ENCODE data around the gene ZSCAN23. TPM values are rescaled to one million over a fixed set of nuclear protein-coding genes. Genes with fewer than 3 reads are reported as not detected.

Gene ZSCAN23
- total and polyA plus RNA-seq, 7 donors: 0.08 to 0.75 (median 0.26) TPM; not detected in 1

DNA sequence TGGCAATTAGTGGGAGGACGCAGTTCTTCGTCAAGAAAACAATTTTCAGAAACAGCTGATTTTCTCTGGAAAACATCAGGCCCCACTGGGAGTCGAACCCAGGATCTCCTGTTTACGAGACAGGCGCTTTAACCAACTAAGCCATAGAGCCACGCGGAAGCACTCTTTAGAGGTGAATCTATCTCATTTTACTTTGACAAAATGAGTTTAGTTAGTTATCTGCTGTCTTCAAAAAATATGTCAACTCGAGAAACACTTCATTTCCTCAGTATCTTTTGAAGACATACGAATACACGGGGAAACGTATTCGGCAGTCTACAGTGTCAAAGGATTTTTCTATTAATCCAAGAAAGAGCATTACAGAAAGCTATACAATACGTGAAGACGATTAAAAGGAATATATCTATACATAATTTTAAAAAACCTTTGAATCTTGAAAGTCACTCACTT is 45.6 kb upstream of the ZSCAN23 start:
- Histone ChIP-seq H3K4me3 (peak overlapping the region; percentile 36), H3K9me3 (no peaks in the 10 kb centered on the region), H3K27ac (no peak overlapping the region), H3K4me1 (no peaks in the 10 kb centered on the region), H3K36me3 (ENCODE audit: insufficient read depth in 1 of 2, low read depth in 1 of 2) (no peaks in the 10 kb centered on the region), H3K27me3 (ENCODE audit: insufficient read depth in 3 of 3, low read length in 2 of 3) (peaks cover 0 to 32% (median 6%) of the 10 kb centered on the region in 3 donors)
- ATAC-seq: no peak
- intact Hi-C loops (cut with DNase I): no loop called here
- 23 to 26% (median 24%) methylated on average over 14 of the region's 14 CpGs for WGBS, 3 donors
- DNase-seq: no peak
- TF ChIP-seq, protein P1, sequence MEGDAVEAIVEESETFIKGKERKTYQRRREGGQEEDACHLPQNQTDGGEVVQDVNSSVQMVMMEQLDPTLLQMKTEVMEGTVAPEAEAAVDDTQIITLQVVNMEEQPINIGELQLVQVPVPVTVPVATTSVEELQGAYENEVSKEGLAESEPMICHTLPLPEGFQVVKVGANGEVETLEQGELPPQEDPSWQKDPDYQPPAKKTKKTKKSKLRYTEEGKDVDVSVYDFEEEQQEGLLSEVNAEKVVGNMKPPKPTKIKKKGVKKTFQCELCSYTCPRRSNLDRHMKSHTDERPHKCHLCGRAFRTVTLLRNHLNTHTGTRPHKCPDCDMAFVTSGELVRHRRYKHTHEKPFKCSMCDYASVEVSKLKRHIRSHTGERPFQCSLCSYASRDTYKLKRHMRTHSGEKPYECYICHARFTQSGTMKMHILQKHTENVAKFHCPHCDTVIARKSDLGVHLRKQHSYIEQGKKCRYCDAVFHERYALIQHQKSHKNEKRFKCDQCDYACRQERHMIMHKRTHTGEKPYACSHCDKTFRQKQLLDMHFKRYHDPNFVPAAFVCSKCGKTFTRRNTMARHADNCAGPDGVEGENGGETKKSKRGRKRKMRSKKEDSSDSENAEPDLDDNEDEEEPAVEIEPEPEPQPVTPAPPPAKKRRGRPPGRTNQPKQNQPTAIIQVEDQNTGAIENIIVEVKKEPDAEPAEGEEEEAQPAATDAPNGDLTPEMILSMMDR (IDR thresholded peaks at IDR 0.05): no peak

DNA sequence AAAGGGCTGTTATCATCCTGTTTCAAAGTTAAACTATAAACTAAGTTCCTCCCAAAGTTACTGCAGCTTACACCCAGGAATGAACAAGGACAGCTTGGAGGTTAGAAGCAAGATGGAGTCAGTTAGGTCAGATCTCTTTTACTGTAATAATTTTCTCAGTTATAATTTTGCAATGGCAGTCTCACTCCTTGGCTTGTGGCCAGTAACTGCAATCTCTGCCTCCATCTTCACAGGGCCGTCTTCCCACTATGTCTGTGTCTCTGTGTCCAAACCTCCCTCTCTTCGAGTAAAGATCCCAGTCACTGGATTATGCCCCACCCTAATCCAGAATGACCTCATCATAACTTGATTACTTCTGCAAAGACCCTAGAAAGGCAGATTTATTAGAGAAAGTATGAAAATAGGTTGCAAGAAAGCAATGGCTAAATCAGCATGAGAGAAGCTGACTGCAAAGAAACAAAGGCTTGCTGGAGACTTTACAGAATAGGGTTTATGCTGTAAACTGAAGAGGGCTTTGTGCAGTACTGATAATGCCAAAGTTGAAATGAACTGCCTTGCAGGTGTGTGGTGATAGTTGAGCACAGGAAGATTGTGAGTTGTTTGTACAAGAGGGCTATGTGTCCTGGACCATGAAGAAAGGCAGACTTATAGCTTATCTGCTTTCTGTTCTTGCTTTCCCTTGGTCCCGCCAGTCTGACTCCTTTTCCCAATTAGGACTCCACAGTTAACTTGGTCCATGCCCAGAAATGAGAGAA is 43.9 kb upstream of the ZSCAN23 start:
- Histone ChIP-seq H3K36me3 (ENCODE audit: insufficient read depth in 1 of 2, low read depth in 1 of 2) (no peaks in the 10 kb centered on the region), H3K27me3 (ENCODE audit: insufficient read depth in 3 of 3, low read length in 2 of 3) (peaks cover 0 to 25% (median 6%) of the 10 kb centered on the region in 3 donors), H3K4me1 (no peaks in the 10 kb centered on the region), H3K4me3 (no peak overlapping the region), H3K9me3 (no peaks in the 10 kb centered on the region), H3K27ac (no peak overlapping the region)
- TF ChIP-seq, protein P1 (IDR thresholded peaks at IDR 0.05): no peak
- no peak for ATAC-seq
- intact Hi-C loops (cut with DNase I): no loop called here
- WGBS, 3 donors: 53 to 65% (median 54%) methylated on average over 3 of the region's 3 CpGs
- no peak for DNase-seq

DNA sequence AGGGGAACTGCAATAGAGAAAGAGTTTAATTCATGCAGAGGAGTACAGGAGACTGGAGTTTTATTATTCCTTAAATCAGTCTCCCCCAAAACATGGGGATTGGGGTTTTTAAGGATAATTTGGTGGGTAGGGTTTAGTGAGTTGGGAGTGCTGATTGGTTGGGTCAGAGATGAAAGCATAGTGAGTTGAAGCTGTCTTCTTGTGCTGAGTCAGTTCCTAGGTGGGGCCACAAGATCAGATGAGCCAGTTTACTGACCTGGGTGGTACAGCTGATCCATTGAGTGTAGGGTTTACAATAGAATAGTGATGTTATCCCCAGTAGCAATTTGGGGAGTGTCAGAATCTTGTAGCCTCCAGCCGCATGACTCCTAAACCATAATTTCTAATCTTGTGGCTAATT is 43.2 kb upstream of the ZSCAN23 start:
- ATAC-seq (no peak), DNase-seq (no peak)
- Histone ChIP-seq H3K27ac (no peak overlapping the region), H3K9me3 (no peaks in the 10 kb centered on the region), H3K4me1 (no peaks in the 10 kb centered on the region), H3K36me3 (ENCODE audit: insufficient read depth in 1 of 2, low read depth in 1 of 2) (no peaks in the 10 kb centered on the region), H3K27me3 (ENCODE audit: insufficient read depth in 3 of 3, low read length in 2 of 3) (peaks cover 0 to 19% (median 6%) of the 10 kb centered on the region in 3 donors), H3K4me3 (no peak overlapping the region)
- intact Hi-C loops (cut with DNase I): no loop called here
- WGBS, 3 donors: 90 to 93% (median 92%) methylated on average over 1 of the region's 1 CpG
- TF ChIP-seq, protein P1 (IDR thresholded peaks at IDR 0.05): no peak

DNA sequence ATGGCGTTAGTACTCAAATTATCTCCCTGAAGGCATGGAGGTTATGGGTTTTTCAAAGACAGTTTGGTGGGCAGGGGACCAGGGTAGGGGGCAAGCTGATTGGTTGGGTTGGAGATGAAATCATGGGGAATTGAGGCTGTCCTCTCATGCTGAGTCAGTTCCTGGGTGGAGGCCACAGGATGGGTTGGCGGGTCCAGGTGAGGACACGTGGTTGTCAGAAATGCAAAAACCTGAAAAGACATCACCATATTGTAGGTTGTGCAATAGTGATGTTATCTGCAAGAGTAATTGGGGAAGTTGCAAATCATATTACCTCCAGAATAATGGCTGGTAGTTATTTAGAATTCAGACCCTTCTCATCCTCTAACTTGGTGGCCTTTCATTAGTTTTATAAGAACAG is 42.2 kb upstream of the ZSCAN23 start:
- DNase-seq: no peak
- ATAC-seq: no peak
- TF ChIP-seq, protein P1 (IDR thresholded peaks at IDR 0.05): no peak
- no peak overlapping the region for H3K27ac ChIP-seq
- H3K36me3 ChIP-seq (ENCODE audit: insufficient read depth in 1 of 2, low read depth in 1 of 2): no peaks in the 10 kb centered on the region
- intact Hi-C loops (cut with DNase I): no loop called here
- no peaks in the 10 kb centered on the region for H3K9me3 ChIP-seq
- H3K27me3 ChIP-seq (ENCODE audit: insufficient read depth in 3 of 3, low read length in 2 of 3): peaks cover 0 to 16% (median 6%) of the 10 kb centered on the region in 3 donors
- WGBS, 3 donors: 87 to 90% (median 89%) methylated on average over 3 of the region's 3 CpGs
- H3K4me3 ChIP-seq: no peak overlapping the region
- no peaks in the 10 kb centered on the region for H3K4me1 ChIP-seq
